HG02759 (cell line): ENCODE measurements around the gene BCAS4.
"Not testable (repeated sequence)": the region's sequence is repeated elsewhere in the genome, so short reads cannot be mapped to it uniquely, and the experiment has no call there.

Experiments used
- ATAC-seq: cut with Tn5 transposase; IDR thresholded peaks from one replicate; pipeline ENCODE4 v1.9.1; 2021; ENCODE audit warnings: mild to moderate bottlenecking, moderate library complexity; ENCODE audit not compliant: unreplicated experiment

Gene BCAS4

DNA sequence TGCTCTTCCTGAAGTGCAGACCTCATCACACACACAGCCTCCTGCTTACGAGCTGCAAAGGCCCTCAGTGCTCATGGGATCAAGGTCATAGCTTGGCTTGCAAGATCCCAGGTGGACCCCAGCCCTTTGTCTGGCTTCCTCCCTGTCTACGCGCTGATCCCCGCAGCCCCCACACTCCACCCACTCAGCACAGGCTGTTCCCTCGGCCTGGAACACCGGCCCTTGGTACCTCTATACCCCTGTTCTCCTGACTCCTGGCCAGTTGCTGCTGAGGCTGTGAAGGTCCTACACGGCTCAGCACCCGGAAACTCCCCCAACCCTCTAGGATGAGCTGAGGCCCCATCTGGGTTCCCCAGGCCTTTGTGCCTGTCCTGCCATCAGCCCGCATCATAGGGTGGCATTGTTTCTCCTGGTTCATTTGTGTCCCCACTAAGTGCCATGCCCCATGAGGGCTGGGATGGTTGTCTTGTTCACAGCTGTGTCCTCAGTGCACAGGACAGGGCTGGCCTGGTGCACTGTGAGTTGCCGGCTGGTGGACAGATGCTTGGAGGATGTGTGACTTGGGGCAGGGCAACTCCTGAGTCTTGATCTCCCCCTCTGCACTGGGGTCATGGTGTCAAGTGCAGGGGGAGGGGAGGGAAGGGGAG lies 79.4 kb downstream of the BCAS4 start:
- ATAC-seq = no peak

- ATAC-seq = no peak
Measured at GRCh38 chr20:50874758-50875665, 80.2 kb downstream of the BCAS4 start.

DNA sequence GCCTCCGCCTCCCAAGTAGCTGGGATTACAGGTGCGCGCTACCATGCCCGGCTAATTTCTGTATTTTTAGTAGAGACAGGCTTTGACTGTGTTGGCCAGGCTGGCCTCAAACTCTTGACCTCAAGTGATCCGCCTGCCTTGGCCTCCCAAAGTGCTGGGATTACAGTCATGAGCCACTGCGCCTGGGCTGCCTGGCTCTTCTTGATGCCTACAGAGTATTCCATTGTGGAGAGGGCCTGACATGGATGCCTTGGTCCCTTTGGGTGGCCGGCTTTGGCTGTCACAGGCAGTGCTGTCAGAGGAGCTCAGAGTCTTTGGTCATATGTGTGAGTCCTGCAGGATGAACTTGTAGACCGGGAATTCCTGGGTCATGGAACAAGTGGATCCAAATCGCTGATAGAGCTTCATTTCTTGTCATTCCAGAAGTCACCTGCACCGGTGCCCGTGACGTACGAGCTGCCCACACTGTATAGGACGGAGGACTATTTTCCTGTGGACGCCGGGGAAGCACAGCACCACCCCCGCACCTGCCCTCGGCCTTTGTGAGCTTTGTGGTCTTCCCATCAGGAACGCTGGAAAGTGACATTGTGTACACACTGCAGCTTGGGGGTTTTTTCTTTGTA lies 81.3 kb downstream of the BCAS4 start:
- no peak for ATAC-seq

- ATAC-seq = no peak
Measured at GRCh38 chr20:50876816-50877215, 82.0 kb downstream of the BCAS4 start.

- ATAC-seq = no peak
Measured at GRCh38 chr20:50877232-50877743, 82.4 kb downstream of the BCAS4 start.

DNA sequence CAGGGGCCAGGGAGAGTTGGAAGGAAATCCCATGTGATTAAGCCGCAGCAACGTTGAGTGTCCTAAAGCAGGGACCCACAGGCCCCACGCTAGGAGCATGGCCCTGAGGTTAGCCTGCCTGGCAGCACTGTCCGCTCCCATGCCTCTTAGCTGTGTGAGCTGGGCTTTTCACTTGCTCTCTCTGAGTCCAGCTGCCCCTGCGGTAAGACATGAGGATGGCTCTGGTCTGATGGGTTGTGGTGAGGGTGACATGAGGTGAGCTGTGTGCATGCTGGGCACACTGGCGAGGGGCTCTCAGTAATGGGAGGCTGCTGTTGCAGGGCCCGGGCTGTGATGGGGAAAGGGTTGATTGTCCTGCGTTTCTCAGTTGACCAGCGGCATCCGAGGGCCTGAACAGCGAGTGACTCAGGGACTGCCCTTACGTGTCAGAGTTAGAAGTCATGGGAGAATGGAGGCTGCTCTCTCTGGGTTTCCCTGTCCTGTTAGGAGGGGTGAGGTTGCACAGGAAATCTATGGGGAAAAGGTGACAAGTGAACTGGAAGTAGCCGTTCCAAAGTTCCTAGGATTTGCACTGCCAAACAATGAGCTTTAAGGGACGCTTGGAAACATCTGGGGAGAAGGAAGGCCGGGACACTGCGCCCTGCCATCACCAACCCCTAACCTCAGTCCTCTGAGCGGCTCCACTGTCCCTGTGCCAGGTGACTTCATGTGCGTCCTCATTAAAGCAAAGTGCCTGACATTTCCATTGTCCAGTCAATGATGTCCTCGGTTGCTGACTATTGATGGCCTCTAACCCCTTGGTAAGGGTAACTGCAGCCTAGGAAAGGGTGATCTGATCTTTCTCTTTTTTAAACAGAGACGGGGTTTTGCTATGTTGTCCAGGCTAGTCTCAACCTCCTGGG lies 85.0 kb downstream of the BCAS4 start:
- ATAC-seq = no peak

DNA sequence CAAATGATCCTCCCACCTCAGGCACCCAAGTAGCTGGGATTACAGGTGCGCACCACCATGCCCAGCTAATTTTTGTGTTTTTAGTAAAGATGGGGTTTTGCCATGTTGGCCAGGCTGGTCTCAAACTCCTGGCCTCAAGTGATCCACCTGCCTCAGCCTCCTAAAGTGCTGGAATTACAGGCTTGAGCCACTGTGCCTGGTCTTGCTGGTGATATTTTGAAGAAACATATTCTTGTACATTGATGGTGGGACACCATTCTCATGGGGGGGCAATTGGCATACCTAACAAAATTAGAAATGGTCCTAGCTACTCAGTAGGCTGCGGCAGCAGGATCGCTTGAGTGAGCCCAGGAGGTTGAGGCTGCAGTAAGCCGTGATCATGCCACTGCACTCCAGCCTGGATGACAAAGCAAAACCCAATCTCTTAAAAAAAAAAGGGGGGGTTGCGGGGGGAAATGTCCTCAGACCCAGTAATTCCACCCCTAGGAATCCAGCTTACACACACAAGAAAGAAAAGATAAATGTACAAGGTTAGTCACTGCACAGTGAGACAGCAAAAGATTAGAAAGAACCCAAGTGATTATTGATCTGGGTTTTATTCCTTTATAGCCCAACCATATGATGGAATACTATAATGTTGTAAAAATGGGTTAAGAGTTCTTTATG lies 87.0 kb downstream of the BCAS4 start:
- ATAC-seq = not testable (repeated sequence)

GRCh38 chr20:50883856-50884255 lies 89.0 kb downstream of the BCAS4 start:
- ATAC-seq = no peak

GRCh38 chr20:50885068-50885467 lies 90.2 kb downstream of the BCAS4 start:
- ATAC-seq = no peak

DNA sequence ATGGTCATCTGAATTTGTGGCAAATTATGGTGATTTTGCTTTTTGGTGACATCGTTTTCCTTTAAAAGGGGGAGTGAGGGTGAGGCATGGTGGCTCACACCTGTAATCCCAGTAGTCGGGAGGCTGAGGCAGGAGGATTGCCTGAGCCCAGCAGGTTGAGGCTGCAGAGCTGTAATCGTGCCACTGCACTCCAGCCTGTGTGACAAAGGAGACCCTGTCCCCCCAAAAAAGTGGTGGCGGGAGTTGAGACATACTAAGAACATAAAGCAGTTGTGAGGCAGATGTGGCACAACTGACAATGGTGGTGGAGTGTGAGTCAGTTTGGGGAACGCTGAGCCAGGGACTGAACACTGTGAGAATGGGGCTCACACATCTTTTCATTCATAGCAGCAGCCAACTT lies 90.9 kb downstream of the BCAS4 start:
- ATAC-seq = no peak

- ATAC-seq = no peak
Measured at GRCh38 chr20:50886184-50886790, 91.4 kb downstream of the BCAS4 start.

- no peak for ATAC-seq
Measured at GRCh38 chr20:50887576-50887975, 92.7 kb downstream of the BCAS4 start.

DNA sequence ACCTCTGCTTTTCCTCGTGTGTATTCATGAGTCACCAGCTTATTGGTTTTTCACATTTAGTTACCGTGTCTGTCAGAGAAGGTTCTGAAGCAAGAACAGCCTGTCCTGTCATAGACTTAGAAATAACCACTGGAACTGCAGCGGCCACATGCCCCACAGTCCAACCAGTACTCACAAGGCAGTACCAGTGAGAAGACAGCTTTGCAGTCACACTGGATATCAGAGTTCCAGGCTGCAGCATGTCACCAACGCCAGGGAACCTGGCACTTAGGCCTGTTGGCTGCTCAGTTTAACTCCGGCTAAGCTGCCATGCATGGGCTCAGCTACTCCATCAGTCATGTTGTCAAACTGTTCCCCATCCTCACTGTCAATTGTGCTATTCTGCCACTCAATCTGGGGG lies 96.3 kb downstream of the BCAS4 start:
- ATAC-seq = no peak

DNA sequence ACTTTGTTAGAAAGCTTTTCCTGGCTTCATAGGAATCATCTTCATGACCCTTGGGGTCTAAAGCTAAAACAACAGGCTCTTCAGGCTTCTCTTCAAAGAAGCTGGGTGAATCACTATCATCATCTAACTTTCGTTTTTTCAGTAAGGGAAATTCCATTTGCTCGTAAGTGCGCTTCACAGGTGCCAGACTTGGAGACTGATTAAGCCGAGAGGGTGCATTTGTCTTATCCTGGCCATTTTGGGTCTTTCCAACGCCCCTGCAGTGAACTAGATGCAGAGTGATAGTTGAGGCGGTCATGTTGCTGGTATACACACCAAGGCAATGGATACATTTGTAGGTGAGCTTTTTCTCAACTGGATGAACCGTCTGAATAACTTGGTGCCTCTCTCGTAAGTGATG lies 97.5 kb downstream of the BCAS4 start:
- ATAC-seq = no peak

DNA sequence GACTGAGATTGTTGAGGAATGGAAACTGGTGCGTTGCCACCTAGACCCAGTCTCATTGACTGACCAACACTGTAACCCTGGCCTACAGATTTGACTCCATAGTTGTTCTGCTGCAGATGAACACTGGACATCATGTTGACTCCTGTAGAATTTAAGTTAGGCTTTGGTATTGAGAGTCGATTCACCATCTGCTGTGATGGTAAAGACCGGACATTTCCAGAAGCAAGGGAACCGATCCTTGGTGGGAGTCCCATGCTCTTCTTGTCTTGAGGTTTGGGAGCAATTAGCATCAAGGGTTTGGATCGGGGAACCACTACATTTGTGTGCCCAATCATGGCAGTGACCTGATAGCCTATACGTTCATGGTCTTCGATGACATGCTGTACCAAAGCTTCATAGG lies 98.8 kb downstream of the BCAS4 start:
- no peak for ATAC-seq

DNA sequence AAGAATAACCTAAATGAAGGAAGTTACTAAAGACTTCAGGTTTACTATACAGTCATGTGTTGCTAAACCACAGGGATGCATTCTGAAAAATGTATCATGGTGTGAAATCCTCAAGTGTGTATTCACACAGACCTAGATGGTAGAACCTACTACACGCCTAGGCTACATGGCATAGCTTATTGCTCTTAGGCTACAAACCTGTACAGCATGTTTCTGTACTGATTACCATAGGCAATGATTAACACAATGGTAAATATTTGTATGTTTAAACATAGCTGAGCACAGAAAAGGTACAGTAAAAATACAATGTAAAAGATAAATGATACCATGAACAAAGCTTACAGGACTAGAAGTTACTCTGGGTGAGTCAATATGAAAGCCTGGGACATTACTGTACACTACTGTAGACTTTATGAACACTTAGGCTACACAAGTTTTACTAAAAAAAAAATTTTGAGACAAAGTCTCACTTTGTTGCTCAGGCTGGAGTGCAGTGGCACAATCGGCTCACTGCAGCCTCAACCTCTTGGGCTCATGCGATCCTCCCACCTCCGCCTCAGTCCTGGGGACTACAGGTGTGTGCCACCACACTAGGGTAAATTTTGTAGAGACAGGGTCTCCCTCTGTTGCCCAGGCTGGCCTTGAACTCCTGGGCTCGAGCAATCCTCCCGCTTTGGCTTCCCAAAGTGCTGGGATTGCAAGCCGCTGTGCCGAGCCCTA lies 100.4 kb downstream of the BCAS4 start:
- no peak for ATAC-seq

DNA sequence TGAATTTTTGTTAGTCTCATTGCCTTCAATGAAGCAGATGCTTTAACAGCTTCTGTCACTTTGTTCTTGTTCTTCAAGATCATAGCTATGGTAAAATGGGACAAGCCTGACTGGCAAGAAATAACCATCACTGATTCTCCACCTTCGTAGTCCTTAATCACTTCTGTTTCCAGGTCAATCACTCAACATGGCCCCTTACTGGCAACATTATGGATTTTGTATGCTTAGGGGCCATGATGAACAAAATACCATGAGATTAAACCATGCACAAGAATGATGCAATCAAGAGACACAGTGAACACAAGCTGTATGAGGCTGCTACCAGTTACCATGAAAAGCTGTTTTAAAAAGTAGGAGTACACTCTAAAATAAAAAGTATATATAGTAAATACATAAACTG lies 103.6 kb downstream of the BCAS4 start:
- ATAC-seq = no peak

GRCh38 chr20:50900261-50900660 lies 105.4 kb downstream of the BCAS4 start:
- ATAC-seq = no peak

GRCh38 chr20:50901301-50901700 lies 106.4 kb downstream of the BCAS4 start:
- ATAC-seq = no peak
